Stimulated activated CD4-positive, alpha-beta T cell treated with anti-CD3 and anti-CD28 coated beads, Interleukin-1b, Interleukin-23, amount 100 ng/mL, for 1 hour (primary cell): ENCODE measurements around the gene TOX2.
A peak's percentile ranks its signal among the peaks of the same experiment; 100 is the strongest.

Experiments used
- DNase-seq, 2 donors: peaks; one replicate each; pipeline ENCODE4 v3.0.0-alpha.2; 2020; ENCODE audit warnings: low read depth in 2 of 2

The TOX2 gene

GRCh38 chr20:44064501-44065400, 150.1 kb downstream of the TOX2 start:
- no peak for DNase-seq

GRCh38 chr20:44065401-44066340, 151.0 kb downstream of the TOX2 start:
- DNase-seq, result no peak

- no peak for DNase-seq
Measured at GRCh38 chr20:44066645-44067606, 152.3 kb downstream of the TOX2 start.

- no peak for DNase-seq
Measured at GRCh38 chr20:44067650-44068081, 153.0 kb downstream of the TOX2 start.

- DNase-seq, result no peak
Measured at GRCh38 chr20:44068316-44069201, 153.9 kb downstream of the TOX2 start.

- peak in 1 of 2 donors; percentile 40 for DNase-seq
Measured at GRCh38 chr20:44069203-44070011, 154.8 kb downstream of the TOX2 start.

- peak in 1 of 2 donors; percentile 14 for DNase-seq
Measured at GRCh38 chr20:44070139-44070900, 155.7 kb downstream of the TOX2 start.

- no peak for DNase-seq
Measured at GRCh38 chr20:44071057-44071456, 156.4 kb downstream of the TOX2 start.

- DNase-seq, result no peak
Measured at GRCh38 chr20:44071526-44072111, 157.0 kb downstream of the TOX2 start.

GRCh38 chr20:44072384-44072783, 157.7 kb downstream of the TOX2 start:
- no peak for DNase-seq

- DNase-seq, result no peak
Measured at GRCh38 chr20:44073011-44073674, 158.5 kb downstream of the TOX2 start.

GRCh38 chr20:44073675-44074071, 159.0 kb downstream of the TOX2 start:
- no peak for DNase-seq

GRCh38 chr20:44074252-44075151, 159.8 kb downstream of the TOX2 start:
- DNase-seq, result no peak

- no peak for DNase-seq
Measured at GRCh38 chr20:44075191-44075949, 160.7 kb downstream of the TOX2 start.

- DNase-seq, result no peak
Measured at GRCh38 chr20:44075950-44076232, 161.2 kb downstream of the TOX2 start.

GRCh38 chr20:44079291-44079690, 164.6 kb downstream of the TOX2 start:
- DNase-seq, result no peak
